Dendritic cell treated with granulocyte-macrophage colony-stimulating factor and Interleukin-4, amounts not matched to agents 40 ng/mL and 50 ng/mL, for 4 days (primary cell): ENCODE measurements around the gene NF2.

ENCODE experiments used
- H3K27ac Mint-ChIP-seq: one replicate; pipeline ENCODE4 v1.8.0; 2022; ENCODE audit warnings: mild to moderate bottlenecking, mixed read lengths
- H3K27me3 Mint-ChIP-seq: one replicate; pipeline ENCODE4 v1.8.0; 2022; ENCODE audit warnings: mild to moderate bottlenecking, mixed read lengths
- H3K36me3 Mint-ChIP-seq: one replicate; pipeline ENCODE4 v1.8.0; 2022; ENCODE audit warnings: low read depth, mixed read lengths
- H3K4me1 Mint-ChIP-seq: one replicate; pipeline ENCODE4 v1.8.0; 2022; ENCODE audit warnings: low read depth, mixed read lengths
- H3K4me3 Mint-ChIP-seq: one replicate; pipeline ENCODE4 v1.8.0; 2022; ENCODE audit warnings: mild to moderate bottlenecking, moderate library complexity, mixed read lengths
- H3K9me3 Mint-ChIP-seq: one replicate; pipeline ENCODE4 v1.8.0; 2022; ENCODE audit warnings: mixed read lengths
- intact Hi-C: fragments of 100-400 bp; cut with micrococcal nuclease; formaldehyde crosslinking; loops from one replicate; pipeline ENCODE4 v1.15.0; 2022

The NF2 gene

DNA sequence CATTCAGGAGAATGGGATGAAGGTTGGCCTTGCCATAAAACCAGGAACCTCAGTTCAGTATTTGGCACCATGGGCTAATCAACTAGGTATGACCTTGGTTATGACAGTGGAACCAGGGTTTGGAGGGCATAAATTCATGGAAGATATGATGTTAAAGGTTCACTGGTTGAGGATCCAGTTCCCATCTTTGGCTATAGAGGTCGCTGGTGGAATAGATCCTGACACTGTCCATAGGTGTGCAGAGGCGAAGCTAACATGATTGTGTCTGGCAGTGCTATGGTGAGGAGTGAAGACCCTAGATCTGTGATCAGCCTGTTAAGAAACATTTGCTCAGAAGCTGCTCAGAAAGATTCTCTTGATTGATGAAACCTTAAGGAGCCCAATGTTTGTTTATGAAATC is 5.7 kb downstream of the NF2 start:
- Mint-ChIP-seq H3K27me3 (no peaks in the 10 kb centered on the region), H3K4me3 (no peak overlapping the region), H3K27ac (no peak overlapping the region), H3K9me3 (no peaks in the 10 kb centered on the region), H3K36me3 (peaks cover 32% of the 10 kb centered on the region), H3K4me1 (peaks cover 19% of the 10 kb centered on the region)
- intact Hi-C loops = no loop called here

DNA sequence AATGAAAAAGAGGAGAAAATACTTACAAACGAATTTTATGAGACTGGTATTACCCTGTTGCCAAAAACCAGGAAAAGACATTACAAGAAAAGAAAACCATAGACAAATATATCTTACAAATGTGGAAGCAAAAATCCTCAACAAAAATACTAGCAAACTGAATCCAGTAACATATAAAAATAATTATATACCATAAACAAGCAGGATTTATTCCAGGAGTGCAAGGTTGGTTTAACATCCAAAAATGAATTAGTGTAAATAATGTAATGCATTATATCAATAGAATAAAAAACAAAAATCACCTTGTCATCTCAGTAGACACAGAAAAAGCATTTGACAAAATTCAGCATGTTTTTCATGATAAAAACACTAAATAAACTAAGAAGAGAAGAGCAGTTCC is 7.3 kb downstream of the NF2 start:
- Mint-ChIP-seq H3K27ac (no peak overlapping the region), H3K9me3 (no peaks in the 10 kb centered on the region), H3K4me3 (no peak overlapping the region), H3K4me1 (peaks cover 12% of the 10 kb centered on the region), H3K36me3 (peaks cover 30% of the 10 kb centered on the region), H3K27me3 (no peaks in the 10 kb centered on the region)
- intact Hi-C loops = no loop called here

DNA sequence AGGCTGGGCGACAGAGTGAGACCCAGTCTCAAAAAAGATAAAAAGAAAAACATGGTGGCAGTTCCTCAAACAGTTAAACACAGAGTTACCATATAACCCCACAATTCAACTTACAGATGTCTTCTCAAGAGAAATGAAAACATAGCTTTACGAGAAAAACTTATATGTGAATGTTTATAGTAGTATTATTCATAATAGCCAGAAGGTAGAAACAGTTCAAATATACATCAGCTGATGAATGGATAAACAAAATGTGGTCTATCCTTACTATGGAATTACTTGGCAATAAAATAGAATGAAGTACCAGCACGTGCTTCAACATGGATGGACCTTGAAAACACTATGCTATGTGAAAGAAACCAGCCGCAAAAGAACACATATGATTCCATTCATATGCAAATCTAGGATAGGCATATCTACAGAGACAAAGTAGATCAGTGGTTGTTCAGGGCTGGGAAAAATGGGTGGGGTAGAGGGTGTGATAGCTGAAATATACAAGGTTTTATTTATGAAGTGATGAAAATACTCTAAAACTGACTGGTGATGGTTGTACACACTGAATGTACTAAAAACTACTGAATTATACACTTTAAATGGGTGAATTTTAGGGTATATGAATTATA is 12.4 kb downstream of the NF2 start:
- Mint-ChIP-seq H3K4me3 (no peak overlapping the region), H3K36me3 (peaks cover 13% of the 10 kb centered on the region), H3K27me3 (no peaks in the 10 kb centered on the region), H3K27ac (no peak overlapping the region), H3K9me3 (no peaks in the 10 kb centered on the region), H3K4me1 (peaks cover 24% of the 10 kb centered on the region)
- intact Hi-C loops = no loop called here

GRCh38 chr22:29617922-29618629 is 14.6 kb downstream of the NF2 start:
- intact Hi-C loops = no loop called here
- Mint-ChIP-seq H3K27me3 (no peaks in the 10 kb centered on the region), H3K27ac (no peak overlapping the region), H3K4me1 (peaks cover 38% of the 10 kb centered on the region), H3K9me3 (no peaks in the 10 kb centered on the region), H3K36me3 (peaks cover 6% of the 10 kb centered on the region), H3K4me3 (no peak overlapping the region)

DNA sequence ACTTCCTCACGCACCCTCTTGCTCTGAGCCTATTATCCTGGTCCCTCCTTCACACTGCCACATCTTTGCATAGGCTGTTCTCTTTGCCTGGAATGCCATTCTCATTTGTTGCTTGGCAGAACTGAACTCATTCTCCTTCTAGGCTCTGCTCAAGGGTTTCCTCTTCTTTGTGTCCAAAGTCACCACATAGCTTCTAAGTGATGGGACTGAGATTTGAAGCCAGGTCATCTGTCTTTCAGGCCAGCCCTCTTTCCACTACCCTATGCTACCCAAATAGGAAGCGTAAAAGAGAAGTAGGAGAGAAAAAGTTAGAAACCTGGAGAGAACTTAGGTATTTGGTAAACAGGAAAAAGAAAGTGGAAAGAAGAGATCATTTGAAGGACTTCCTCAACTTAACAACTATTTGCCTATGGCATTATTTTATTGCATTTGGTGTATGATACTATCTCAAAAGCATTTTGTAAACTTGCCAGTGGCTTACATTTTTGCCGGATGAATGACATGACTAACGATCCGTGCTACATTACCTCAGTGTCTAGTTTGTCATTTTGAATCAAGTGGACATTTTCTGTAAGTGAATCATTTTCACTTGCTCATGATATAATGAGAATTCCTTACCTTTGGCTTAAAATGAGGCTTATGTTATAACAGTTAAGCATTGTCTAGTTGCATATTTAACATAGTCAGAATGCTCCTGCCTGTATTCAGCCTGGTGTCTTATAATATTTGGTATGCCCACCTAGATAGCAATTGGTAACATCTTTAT is 18.5 kb downstream of the NF2 start:
- no peaks in the 10 kb centered on the region for H3K27me3 Mint-ChIP-seq
- H3K36me3 Mint-ChIP-seq = peaks cover 6% of the 10 kb centered on the region
- H3K4me1 Mint-ChIP-seq = peaks cover 63% of the 10 kb centered on the region
- no peak overlapping the region for H3K4me3 Mint-ChIP-seq
- no peaks in the 10 kb centered on the region for H3K9me3 Mint-ChIP-seq
- H3K27ac Mint-ChIP-seq = no peak overlapping the region
- intact Hi-C loops = no loop called here

DNA sequence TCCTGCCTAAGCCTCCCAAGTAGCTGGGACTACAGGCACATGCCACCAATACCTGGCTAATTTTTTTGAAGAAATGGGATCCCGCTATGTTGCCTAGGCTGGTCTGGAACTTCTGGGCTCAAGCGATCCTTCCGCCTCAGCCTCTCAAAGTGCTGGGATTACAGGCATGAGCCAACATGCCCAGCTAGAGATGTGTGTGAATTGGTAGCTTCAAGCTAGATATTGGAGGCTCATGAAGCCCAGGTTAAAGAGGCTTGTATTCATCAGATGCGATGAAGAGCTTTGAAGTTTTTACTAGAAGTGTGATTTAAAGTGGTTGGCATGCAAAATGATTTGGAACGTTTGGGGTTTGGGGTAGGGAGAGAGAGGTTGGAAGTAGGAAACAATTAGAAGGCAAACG is 19.6 kb downstream of the NF2 start:
- Mint-ChIP-seq H3K27me3 (no peaks in the 10 kb centered on the region), H3K4me3 (no peak overlapping the region)
- intact Hi-C loops = no loop called here

GRCh38 chr22:29623553-29624169 is 20.2 kb downstream of the NF2 start:
- Mint-ChIP-seq H3K4me1 (peaks cover 55% of the 10 kb centered on the region), H3K27ac (no peak overlapping the region), H3K36me3 (peaks cover 6% of the 10 kb centered on the region), H3K27me3 (no peaks in the 10 kb centered on the region), H3K9me3 (no peaks in the 10 kb centered on the region), H3K4me3 (no peak overlapping the region)
- intact Hi-C loops = no loop called here

More for the DNA sequence above, 19.6 kb downstream of the NF2 start:
- no peak overlapping the region for H3K27ac Mint-ChIP-seq
- H3K9me3 Mint-ChIP-seq = no peaks in the 10 kb centered on the region
- H3K4me1 Mint-ChIP-seq = peaks cover 55% of the 10 kb centered on the region
- H3K36me3 Mint-ChIP-seq = peaks cover 6% of the 10 kb centered on the region

DNA sequence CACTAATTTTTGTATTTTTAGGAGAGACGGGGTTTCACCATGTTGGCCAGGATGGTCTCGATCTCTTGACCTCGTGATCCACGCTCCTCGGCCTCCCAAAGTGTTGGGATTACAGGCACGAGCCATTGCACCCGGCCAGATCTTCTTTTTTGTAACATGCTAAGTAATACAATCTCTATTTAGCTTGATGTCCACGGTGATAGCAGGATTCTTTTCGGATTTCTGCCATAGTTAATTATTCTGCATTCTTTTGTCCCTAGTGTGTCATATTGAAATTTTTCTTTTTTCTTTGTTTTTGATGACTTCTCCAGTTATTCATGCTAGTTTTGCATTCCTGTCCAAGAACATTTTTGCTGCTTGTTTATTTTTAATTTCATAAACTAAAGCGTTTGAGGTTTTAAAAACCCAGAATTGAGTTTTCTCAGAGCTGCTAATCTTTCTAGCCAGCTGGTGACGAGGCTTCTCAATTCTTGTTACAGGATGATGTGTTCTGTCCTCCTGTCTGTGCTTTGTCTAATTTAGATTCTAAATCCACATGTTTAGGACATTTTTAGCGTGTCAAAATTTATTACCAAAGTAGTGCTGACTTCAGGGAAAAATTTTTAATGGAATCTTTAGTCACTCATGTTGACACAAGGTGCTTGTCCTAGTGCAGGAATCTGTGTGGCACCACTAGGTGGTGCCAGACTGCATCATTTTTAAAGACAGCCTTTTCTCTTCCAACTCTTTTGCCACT is 21.8 kb downstream of the NF2 start:
- Mint-ChIP-seq H3K36me3 (no peaks in the 10 kb centered on the region), H3K27ac (peak overlapping the region; percentile 10), H3K9me3 (no peaks in the 10 kb centered on the region), H3K27me3 (no peaks in the 10 kb centered on the region), H3K4me1 (peaks cover 49% of the 10 kb centered on the region), H3K4me3 (no peak overlapping the region)
- intact Hi-C loops = no loop called here

GRCh38 chr22:29626497-29627195 is 23.2 kb downstream of the NF2 start:
- no peak overlapping the region for H3K27ac Mint-ChIP-seq
- H3K27me3 Mint-ChIP-seq = no peaks in the 10 kb centered on the region
- no peak overlapping the region for H3K4me3 Mint-ChIP-seq
- no peaks in the 10 kb centered on the region for H3K9me3 Mint-ChIP-seq
- no peaks in the 10 kb centered on the region for H3K36me3 Mint-ChIP-seq
- intact Hi-C loops = no loop called here
- peaks cover 39% of the 10 kb centered on the region for H3K4me1 Mint-ChIP-seq

GRCh38 chr22:29627196-29627535 is 23.7 kb downstream of the NF2 start:
- Mint-ChIP-seq H3K36me3 (no peaks in the 10 kb centered on the region), H3K27me3 (no peaks in the 10 kb centered on the region), H3K4me1 (peaks cover 39% of the 10 kb centered on the region), H3K9me3 (no peaks in the 10 kb centered on the region), H3K4me3 (no peak overlapping the region), H3K27ac (no peak overlapping the region)
- intact Hi-C loops = no loop called here

DNA sequence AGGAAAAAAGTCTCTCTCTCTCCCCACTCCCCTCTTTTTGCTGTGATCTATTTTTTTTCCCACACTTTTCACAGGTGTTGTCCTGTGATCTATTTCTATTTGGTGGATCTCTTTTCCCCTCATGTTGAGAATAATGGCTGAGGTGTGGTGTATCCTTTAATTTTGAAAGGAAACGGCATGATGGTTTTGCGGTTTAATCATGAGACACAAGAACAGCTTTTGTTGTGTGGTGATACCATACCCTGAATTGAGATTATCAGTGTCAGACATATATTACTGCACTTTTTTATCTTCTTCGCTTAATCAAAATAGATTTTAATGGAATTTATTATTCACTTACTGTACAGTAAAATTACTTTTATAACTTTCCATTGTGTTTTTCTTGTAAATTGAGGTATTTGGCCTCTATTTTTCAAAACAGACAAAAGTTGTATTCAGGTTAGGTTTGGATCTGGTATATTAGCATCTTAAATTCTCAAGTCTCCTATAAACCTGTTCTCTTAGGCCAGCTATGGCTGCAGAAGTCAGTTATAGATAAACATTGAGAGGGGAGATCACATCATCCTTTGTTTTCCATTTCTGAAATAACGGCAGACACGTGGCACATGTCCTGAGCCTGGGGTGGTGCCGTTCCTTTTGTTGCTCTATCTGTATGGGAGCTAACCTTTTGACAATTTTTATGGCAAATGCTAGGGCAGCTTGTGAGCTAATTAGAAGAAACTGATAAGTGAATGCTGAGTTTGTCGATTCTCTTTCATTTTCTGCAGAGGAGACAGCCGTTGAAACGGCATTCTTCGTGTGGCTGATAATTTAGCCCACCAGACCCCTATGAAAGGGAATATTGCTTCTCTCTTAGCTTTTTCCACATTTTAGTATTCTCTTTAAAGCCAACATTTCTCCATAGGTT is 25.8 kb downstream of the NF2 start:
- no peak overlapping the region for H3K4me3 Mint-ChIP-seq
- no peaks in the 10 kb centered on the region for H3K27me3 Mint-ChIP-seq
- no peaks in the 10 kb centered on the region for H3K36me3 Mint-ChIP-seq
- intact Hi-C loops = no loop called here
- no peaks in the 10 kb centered on the region for H3K9me3 Mint-ChIP-seq
- no peak overlapping the region for H3K27ac Mint-ChIP-seq
- H3K4me1 Mint-ChIP-seq = peaks cover 45% of the 10 kb centered on the region

DNA sequence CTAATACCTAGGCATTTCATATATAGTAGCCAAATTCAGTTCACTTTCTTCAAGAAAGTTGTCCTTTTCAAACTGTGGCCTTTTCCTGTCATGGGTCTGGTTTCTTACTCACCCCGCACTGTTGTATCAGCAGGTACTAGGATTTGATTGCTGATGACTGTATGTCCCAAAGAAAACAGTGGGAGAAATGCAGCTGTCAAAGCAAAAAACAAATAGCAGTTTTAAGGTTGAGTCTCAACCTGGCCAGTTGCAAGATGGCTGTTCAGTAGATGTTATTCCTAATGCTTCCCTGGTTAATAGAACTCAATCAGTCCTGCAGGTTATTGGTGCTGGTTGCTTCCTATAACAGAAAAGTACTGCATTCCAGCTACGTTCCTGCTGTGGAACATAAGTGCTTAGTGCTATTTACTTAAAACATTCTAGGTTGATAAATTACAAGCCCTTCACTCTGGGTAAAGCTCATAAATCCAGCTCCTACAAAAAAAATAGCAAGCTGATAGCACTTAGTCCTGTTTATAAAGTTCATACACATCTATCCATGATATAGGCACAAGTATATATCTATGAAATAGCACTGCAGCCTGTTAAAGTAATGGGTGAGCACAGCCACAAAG is 26.6 kb downstream of the NF2 start:
- no peaks in the 10 kb centered on the region for H3K9me3 Mint-ChIP-seq
- intact Hi-C loops = no loop called here
- no peaks in the 10 kb centered on the region for H3K27me3 Mint-ChIP-seq
- H3K36me3 Mint-ChIP-seq = no peaks in the 10 kb centered on the region
- no peak overlapping the region for H3K27ac Mint-ChIP-seq
- peaks cover 38% of the 10 kb centered on the region for H3K4me1 Mint-ChIP-seq
- no peak overlapping the region for H3K4me3 Mint-ChIP-seq
